M059J (cell line): ENCODE data around the gene MRPL17. TPM values are rescaled to one million over a fixed set of nuclear protein-coding genes. Genes with fewer than 3 reads are reported as not detected.
A peak's percentile ranks its signal among the peaks of the same experiment; 100 is the strongest.

Source experiments
- DNase-seq: peaks from one replicate; pipeline ENCODE4 v3.0.0-alpha.2; 2012; ENCODE audit warnings: low read depth
- total RNA-seq: library from RNA; depleted of rRNA; stranded (reverse); fragments of >200 nt; shearing (Covaris generic); gene quantifications from 2 replicates; pipeline ENCODE4 v1.2.3, GENCODE V29; 2014

The MRPL17 gene
- total RNA-seq, 1 experiment from 2014 or later: 132 TPM

- no peak for DNase-seq
These were observed 577 bp downstream of the MRPL17 start for GRCh38 chr11:6682591-6682935.

GRCh38 chr11:6681949-6682348 lies 1.2 kb downstream of the MRPL17 start:
- DNase-seq: peak; percentile 18

GRCh38 chr11:6681505-6681904 lies 1.6 kb downstream of the MRPL17 start:
- no peak for DNase-seq

GRCh38 chr11:6677018-6677417 lies 6.1 kb downstream of the MRPL17 start:
- DNase-seq: no peak

- DNase-seq: no peak
These were observed 8.3 kb downstream of the MRPL17 start for GRCh38 chr11:6674862-6675261.

- DNase-seq: no peak
These were observed 8.9 kb downstream of the MRPL17 start for GRCh38 chr11:6674219-6674597.

- no peak for DNase-seq
These were observed 9.5 kb downstream of the MRPL17 start for GRCh38 chr11:6673523-6674218.

- DNase-seq: no peak
These were observed 11.1 kb downstream of the MRPL17 start for GRCh38 chr11:6671991-6672390.

GRCh38 chr11:6670202-6670830 lies 12.8 kb downstream of the MRPL17 start:
- no peak for DNase-seq

GRCh38 chr11:6667733-6668374 lies 15.3 kb downstream of the MRPL17 start:
- DNase-seq: peak; percentile 54

- DNase-seq: no peak
These were observed 16.6 kb downstream of the MRPL17 start for GRCh38 chr11:6666302-6667183.

GRCh38 chr11:6664551-6664950 lies 18.6 kb downstream of the MRPL17 start:
- DNase-seq: no peak

- no peak for DNase-seq
These were observed 19.2 kb downstream of the MRPL17 start for GRCh38 chr11:6663794-6664469.

- no peak for DNase-seq
These were observed 22.4 kb downstream of the MRPL17 start for GRCh38 chr11:6660712-6661111.

GRCh38 chr11:6658647-6659046 lies 24.5 kb downstream of the MRPL17 start:
- no peak for DNase-seq

GRCh38 chr11:6657346-6657745 lies 25.8 kb downstream of the MRPL17 start:
- peak; percentile 36 for DNase-seq

GRCh38 chr11:6656936-6657335 lies 26.2 kb downstream of the MRPL17 start:
- DNase-seq: no peak

GRCh38 chr11:6656584-6656915 lies 26.6 kb downstream of the MRPL17 start:
- DNase-seq: no peak

- DNase-seq: no peak
These were observed 27.2 kb downstream of the MRPL17 start, which contains the start of gene DCHS1 for GRCh38 chr11:6655790-6656583. Gene DCHS1 (minus strand): TSS chr11:6655809. CDS start chr11:6641613, 14,196 bp downstream.

GRCh38 chr11:6655020-6655789 lies 27.9 kb downstream of the MRPL17 start:
- DNase-seq: no peak
